ENCODE measurements around the gene ASB11.

- TF ChIP-seq CTCF (IDR thresholded peaks at IDR 0.05; ENCODE audit: insufficient read depth, low read length), result no peak
- TF ChIP-seq POLR2AphosphoS5 (IDR thresholded peaks at IDR 0.05; ENCODE audit: low read depth), result no peak
- TF ChIP-seq REST (IDR thresholded peaks at IDR 0.05; ENCODE audit: insufficient replicate concordance, low read depth), result no peak
- no peak for TF ChIP-seq GABPA (IDR thresholded peaks at IDR 0.05; ENCODE audit: low read depth)
These were observed 28.7 kb upstream of the ASB11 start for GRCh38 chrX:15344106-15344505.
